Keratinocyte (primary cell): Measurements from ENCODE around the gene OPTN.

Experiments used
- EZH2 ChIP-seq: IDR thresholded peaks from one replicate; pipeline ENCODE4 v1.6.1; 2012; ENCODE audit warnings: inconsistent platforms, mild to moderate bottlenecking, low read length, moderate library complexity
- TF ChIP-seq, protein P1 (sequence below), 3 experiments: IDR thresholded peaks in 1 of 3; conservative IDR thresholded peaks in 1 of 3; optimal IDR thresholded peaks in 1 of 3; 2 replicates in 2 of 3; 3 replicates in 1 of 3; pipeline versions ENCODE3 to v1.5.1; 2011; ENCODE audit warnings: low read length in 3 of 3, mild to moderate bottlenecking in 3 of 3, moderate library complexity in 2 of 3, control low read depth in 1 of 3, inconsistent platforms in 1 of 3; ENCODE audit not compliant: insufficient read depth in 2 of 3; ENCODE audit errors: extremely low read depth in 1 of 3

DNA sequence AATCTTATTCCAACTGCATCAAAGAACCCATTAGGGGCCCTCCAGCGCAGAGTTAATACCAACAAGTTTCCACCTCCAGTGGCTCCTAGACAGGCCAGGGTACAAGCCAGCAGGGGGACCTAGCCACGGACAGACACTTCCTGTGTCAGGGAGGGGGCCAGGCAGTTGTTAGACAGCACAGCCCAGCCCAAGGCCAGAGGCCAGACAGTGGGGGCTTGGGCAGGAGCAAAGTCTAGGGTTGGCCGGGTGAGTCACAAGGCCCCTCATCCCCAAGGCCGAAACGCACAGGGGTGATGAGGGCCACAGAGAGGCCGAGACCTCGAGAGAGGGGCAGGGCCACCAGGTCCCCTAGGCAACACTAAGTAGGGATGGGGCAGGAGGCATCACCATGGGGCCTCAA is 19.3 kb upstream of the OPTN start:
- TF ChIP-seq, protein P1, sequence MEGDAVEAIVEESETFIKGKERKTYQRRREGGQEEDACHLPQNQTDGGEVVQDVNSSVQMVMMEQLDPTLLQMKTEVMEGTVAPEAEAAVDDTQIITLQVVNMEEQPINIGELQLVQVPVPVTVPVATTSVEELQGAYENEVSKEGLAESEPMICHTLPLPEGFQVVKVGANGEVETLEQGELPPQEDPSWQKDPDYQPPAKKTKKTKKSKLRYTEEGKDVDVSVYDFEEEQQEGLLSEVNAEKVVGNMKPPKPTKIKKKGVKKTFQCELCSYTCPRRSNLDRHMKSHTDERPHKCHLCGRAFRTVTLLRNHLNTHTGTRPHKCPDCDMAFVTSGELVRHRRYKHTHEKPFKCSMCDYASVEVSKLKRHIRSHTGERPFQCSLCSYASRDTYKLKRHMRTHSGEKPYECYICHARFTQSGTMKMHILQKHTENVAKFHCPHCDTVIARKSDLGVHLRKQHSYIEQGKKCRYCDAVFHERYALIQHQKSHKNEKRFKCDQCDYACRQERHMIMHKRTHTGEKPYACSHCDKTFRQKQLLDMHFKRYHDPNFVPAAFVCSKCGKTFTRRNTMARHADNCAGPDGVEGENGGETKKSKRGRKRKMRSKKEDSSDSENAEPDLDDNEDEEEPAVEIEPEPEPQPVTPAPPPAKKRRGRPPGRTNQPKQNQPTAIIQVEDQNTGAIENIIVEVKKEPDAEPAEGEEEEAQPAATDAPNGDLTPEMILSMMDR (optimal IDR thresholded peaks at IDR 0.05 in 1 of 3, IDR thresholded peaks at IDR 0.05 in 1 of 3, conservative IDR thresholded peaks at IDR 0.05 in 1 of 3; ENCODE audit: extremely low read depth in 1 of 3, insufficient read depth in 2 of 3, low read length in 3 of 3) = no peak
- TF ChIP-seq EZH2 = no peak
